HG03175 (cell line): ENCODE data around the gene KDM5B.

Experiments used
- ATAC-seq: cut with Tn5 transposase; IDR thresholded peaks from one replicate; pipeline ENCODE4 v1.9.1; 2021; ENCODE audit warnings: mild to moderate bottlenecking, moderate library complexity; ENCODE audit not compliant: unreplicated experiment

The KDM5B gene

GRCh38 chr1:202689082-202689481 is 119.1 kb downstream of the KDM5B start:
- no peak for ATAC-seq

- ATAC-seq: no peak
Measured at GRCh38 chr1:202688401-202688800, 119.8 kb downstream of the KDM5B start.

- no peak for ATAC-seq
Measured at GRCh38 chr1:202687798-202688197, 120.4 kb downstream of the KDM5B start.

- no peak for ATAC-seq
Measured at GRCh38 chr1:202687370-202687769, 120.9 kb downstream of the KDM5B start.

GRCh38 chr1:202685641-202686040 is 122.6 kb downstream of the KDM5B start:
- no peak for ATAC-seq

- no peak for ATAC-seq
Measured at GRCh38 chr1:202684716-202685115, 123.5 kb downstream of the KDM5B start.

GRCh38 chr1:202683029-202683428 is 125.2 kb downstream of the KDM5B start:
- ATAC-seq: no peak

GRCh38 chr1:202682477-202682876 is 125.7 kb downstream of the KDM5B start:
- no peak for ATAC-seq

- no peak for ATAC-seq
Measured at GRCh38 chr1:202681736-202682420, 126.3 kb downstream of the KDM5B start.

GRCh38 chr1:202680586-202681352 is 127.5 kb downstream of the KDM5B start:
- ATAC-seq: no peak

GRCh38 chr1:202679406-202680177 is 128.6 kb downstream of the KDM5B start:
- no peak for ATAC-seq

GRCh38 chr1:202677433-202677832 is 130.8 kb downstream of the KDM5B start:
- no peak for ATAC-seq
